Liver (tissue), 9 donors: ENCODE results near the gene ZNF414. TPM values are rescaled to one million over a fixed set of nuclear protein-coding genes. Genes with fewer than 3 reads are reported as not detected.

Source experiments
- DNase-seq: peaks from one replicate; pipeline ENCODE4 v3.0.0-alpha.2; 2017; ENCODE audit warnings: low spot score
- H3K27ac ChIP-seq, 2 donors: one replicate each; pipeline ENCODE4 v1.7.0; 2013; ENCODE audit warnings: inconsistent platforms in 2 of 2, low read length in 2 of 2, control low read depth in 1 of 2, low read depth in 1 of 2, mild to moderate bottlenecking in 1 of 2
- H3K27me3 ChIP-seq, 4 donors: one replicate each; pipeline versions ENCODE4 v1.6.1 to v1.7.0; 2013; ENCODE audit warnings: low read length in 3 of 4, inconsistent platforms in 1 of 4, mild to moderate bottlenecking in 1 of 4, moderate library complexity in 1 of 4; ENCODE audit not compliant: control insufficient read depth in 4 of 4, insufficient read depth in 4 of 4
- H3K36me3 ChIP-seq, 4 donors: one replicate each; pipeline versions ENCODE4 v1.6.1 to v1.7.0; 2013; ENCODE audit warnings: low read length in 3 of 4, mild to moderate bottlenecking in 3 of 4, low read depth in 1 of 4, moderate library complexity in 1 of 4; ENCODE audit not compliant: control insufficient read depth in 4 of 4, insufficient read depth in 3 of 4
- H3K4me1 ChIP-seq, 4 donors: one replicate each; pipeline versions ENCODE4 v1.6.1 to v1.7.0; 2013; ENCODE audit warnings: low read length in 3 of 4, mild to moderate bottlenecking in 3 of 4, moderate library complexity in 1 of 4; ENCODE audit not compliant: control insufficient read depth in 4 of 4, insufficient read depth in 4 of 4
- H3K4me3 ChIP-seq, 3 donors: one replicate each; pipeline versions ENCODE4 v1.6.1 to v1.7.0; 2013; ENCODE audit warnings: low read length in 3 of 3, control low read depth in 1 of 3, low read depth in 1 of 3, mild to moderate bottlenecking in 1 of 3
- H3K9ac ChIP-seq, 2 donors: one replicate each; pipeline ENCODE4 v1.7.0; 2013; ENCODE audit warnings: low read length in 2 of 2, mild to moderate bottlenecking in 2 of 2, moderate library complexity in 2 of 2, control low read depth in 1 of 2, low read depth in 1 of 2
- H3K9me3 ChIP-seq, 4 donors: one replicate each; pipeline versions ENCODE4 v1.6.1 to v1.7.0; 2013; ENCODE audit warnings: low read length in 3 of 4; ENCODE audit not compliant: control insufficient read depth in 4 of 4
- ATF3 ChIP-seq: IDR thresholded peaks from 2 replicates; pipeline ENCODE4 v1.6.1; 2016; ENCODE audit warnings: antibody characterized with exemption
- CTCF ChIP-seq: fragments of 150-350 bp; IDR thresholded peaks from 2 replicates; pipeline ENCODE4 v1.5.1; 2017; ENCODE audit warnings: improper control_type of control experiment, low read depth, low read length; ENCODE audit not compliant: missing input control
- EGR1 ChIP-seq, 2 donors: IDR thresholded peaks; 2 replicates each; pipeline ENCODE4 v1.6.1; 2016 to 2018; ENCODE audit warnings: antibody characterized with exemption in 2 of 2, low read depth in 2 of 2
- FOXA1 ChIP-seq: IDR thresholded peaks from 2 replicates; pipeline ENCODE4 v1.6.1; 2016; ENCODE audit warnings: antibody characterized with exemption
- FOXA2 ChIP-seq: IDR thresholded peaks from 2 replicates; pipeline ENCODE4 v1.6.1; 2016; ENCODE audit warnings: antibody characterized with exemption
- GABPA ChIP-seq, 2 donors: IDR thresholded peaks in 1 of 2; conservative IDR thresholded peaks in 1 of 2; 2 replicates each; pipeline ENCODE4 v1.6.1; 2016; ENCODE audit warnings: antibody characterized with exemption in 2 of 2, mild to moderate bottlenecking in 1 of 2, moderate library complexity in 1 of 2
- HNF4A ChIP-seq, 2 donors: conservative IDR thresholded peaks; 2 replicates each; pipeline ENCODE4 v1.6.1; 2016; ENCODE audit warnings: antibody characterized with exemption in 2 of 2, mild to moderate bottlenecking in 2 of 2
- HNF4G ChIP-seq: IDR thresholded peaks from 2 replicates; pipeline ENCODE4 v1.6.1; 2016; ENCODE audit warnings: antibody characterized with exemption
- JUND ChIP-seq, 2 donors: IDR thresholded peaks; 2 replicates each; pipeline ENCODE4 v1.6.1; 2016; ENCODE audit warnings: antibody characterized with exemption in 2 of 2
- MAX ChIP-seq: IDR thresholded peaks from 2 replicates; pipeline ENCODE4 v1.6.1; 2016; ENCODE audit warnings: antibody characterized with exemption
- NR2F2 ChIP-seq: IDR thresholded peaks from 2 replicates; pipeline ENCODE4 v1.6.1; 2016; ENCODE audit warnings: antibody characterized with exemption
- RAD21 ChIP-seq, 2 donors: IDR thresholded peaks; 2 replicates each; pipeline ENCODE4 v1.6.1; 2016; ENCODE audit warnings: antibody characterized with exemption in 2 of 2, mild to moderate bottlenecking in 2 of 2
- REST ChIP-seq: IDR thresholded peaks from 2 replicates; pipeline ENCODE4 v1.6.1; 2016; ENCODE audit warnings: antibody characterized with exemption, mild to moderate bottlenecking
- SP1 ChIP-seq: IDR thresholded peaks from 2 replicates; pipeline ENCODE4 v1.6.1; 2018; ENCODE audit warnings: antibody characterized with exemption, mild to moderate bottlenecking
- TAF1 ChIP-seq: conservative IDR thresholded peaks from 2 replicates; pipeline ENCODE4 v1.6.1; 2016; ENCODE audit warnings: antibody characterized with exemption, mild to moderate bottlenecking
- WGBS: extraction: QIAGEN DNeasy Blood & Tissue Kit; methylation state at CpG from one replicate; pipeline ENCODE4 v1.1.7; 2013; 5-methylcytosine and 5-hydroxymethylcytosine counted together
- polyA plus RNA-seq, 2 donors: library from polyadenylated mRNA; stranded (reverse) in 1 of 2; unstranded in 1 of 2; fragments of 200-250 nt in 1 of 2; fragments of >200 nt in 1 of 2; fragmentation: Nextera tagmentation in 1 of 2; extraction: Ambion mirVana in 1 of 2; gene quantifications; one replicate each; pipeline versions ENCODE4 v1.2.1 to v1.2.3, GENCODE V29; 2013 to 2015
- total RNA-seq, 2 donors: library from RNA; depleted of rRNA; stranded (reverse); fragments of >200 nt; gene quantifications; one replicate each; pipeline ENCODE4 v1.2.3, GENCODE V29; 2014
- donor health status: healthy.
- donor health status: healthy.
- donor health status: healthy.
- donor health status: healthy.
- donor health status: healthy.

ZNF414 gene
- total and polyA plus RNA-seq, 4 donors, result 3.5 to 16.0 (median 7.2) TPM

GRCh38 chr19:8469613-8470368 is 44.2 kb downstream of the ZNF414 start:
- peaks cover 15 to 94% (median 74%) of the 10 kb centered on the region in 4 donors for H3K36me3 ChIP-seq
- DNase-seq, result no peak
- no peak overlapping the region for H3K9ac ChIP-seq
- H3K27me3 ChIP-seq, result no peaks in the 10 kb centered on the region
- peaks cover 0 to 3% (median 0%) of the 10 kb centered on the region in 4 donors for H3K4me1 ChIP-seq
- no peaks in the 10 kb centered on the region for H3K9me3 ChIP-seq
- H3K4me3 ChIP-seq, result no peak overlapping the region
- WGBS, result 91% methylated on average over 13 of the region's 13 CpGs
- no peak for TF ChIP-seq MAX
- TF ChIP-seq FOXA1, result no peak
- H3K27ac ChIP-seq, result no peak overlapping the region

- no peak overlapping the region for H3K27ac ChIP-seq
- H3K4me3 ChIP-seq, result no peak overlapping the region
Measured at GRCh38 chr19:8468761-8469373, 45.1 kb downstream of the ZNF414 start.

GRCh38 chr19:8468124-8468523 is 45.8 kb downstream of the ZNF414 start:
- 68% methylated on average over 3 of the region's 3 CpGs for WGBS
- no peak overlapping the region for H3K9ac ChIP-seq
- DNase-seq, result no peak
- no peak for TF ChIP-seq HNF4A (conservative IDR thresholded peaks at IDR 0.05)
- no peak for TF ChIP-seq REST
- no peak for TF ChIP-seq FOXA1
- TF ChIP-seq EGR1 (IDR thresholded peaks at IDR 0.05; ENCODE audit: low read depth in 2 of 2), result no peak
- TF ChIP-seq SP1, result no peak
- TF ChIP-seq RAD21 (IDR thresholded peaks at IDR 0.05), result no peak
- TF ChIP-seq FOXA2, result no peak
- no peak for TF ChIP-seq ATF3
- no peak for TF ChIP-seq MAX
- no peak for TF ChIP-seq TAF1
- TF ChIP-seq GABPA (IDR thresholded peaks at IDR 0.05 in 1 of 2, conservative IDR thresholded peaks at IDR 0.05 in 1 of 2), result no peak
- TF ChIP-seq JUND (IDR thresholded peaks at IDR 0.05), result no peak
- TF ChIP-seq CTCF, result no peak
- no peak for TF ChIP-seq HNF4G

More at GRCh38 chr19:8468761-8469373, 45.1 kb downstream of the ZNF414 start:
- 81% methylated on average over 8 of the region's 8 CpGs for WGBS
- Histone ChIP-seq H3K9ac (no peak overlapping the region), H3K9me3 (no peaks in the 10 kb centered on the region), H3K27me3 (no peaks in the 10 kb centered on the region), H3K36me3 (peaks cover 14 to 94% (median 74%) of the 10 kb centered on the region in 4 donors), H3K4me1 (peaks cover 0 to 3% (median 0%) of the 10 kb centered on the region in 4 donors)
- TF ChIP-seq NR2F2 (no peak), CTCF (no peak)
- no peak for DNase-seq

More at GRCh38 chr19:8468124-8468523, 45.8 kb downstream of the ZNF414 start:
- Histone ChIP-seq H3K4me1 (peaks cover 0 to 3% (median 0%) of the 10 kb centered on the region in 4 donors), H3K4me3 (no peak overlapping the region), H3K9me3 (no peaks in the 10 kb centered on the region), H3K36me3 (peaks cover 14 to 94% (median 73%) of the 10 kb centered on the region in 4 donors), H3K27ac (no peak overlapping the region), H3K27me3 (no peaks in the 10 kb centered on the region)
